GM23338 (cell line): Measurements from ENCODE around the gene SPHK1. TPM values are rescaled to one million over a fixed set of nuclear protein-coding genes. Genes with fewer than 3 reads are reported as not detected.

Experiments used
- ATAC-seq: fragments of 200-7000 bp; cut with Tn5 transposase; 3 replicates; pipeline ENCODE4 v1.9.1; 2020
- DNase-seq: peaks from one replicate; pipeline ENCODE4 v3.0.0-alpha.2; 2015; ENCODE audit warnings: low spot score
- H2AFZ ChIP-seq: fragments of 200-600 bp; sonication (generic); 2 replicates; pipeline ENCODE4 v1.8.0; 2016; ENCODE audit warnings: antibody characterized with exemption, mild to moderate bottlenecking, moderate library complexity
- H3F3A ChIP-seq: fragments of 200-600 bp; sonication (generic); replicated peaks from 2 replicates; pipeline ENCODE4 v1.8.0; 2017; ENCODE audit warnings: antibody characterized with exemption, mixed run types, low read depth
- H3K27ac ChIP-seq: fragments of 200-600 bp; sonication (generic); 2 replicates; pipeline ENCODE4 v1.6.1; 2016; ENCODE audit warnings: low read depth
- H3K27me3 ChIP-seq: fragments of 200-600 bp; sonication (generic); 2 replicates; pipeline ENCODE4 v1.8.0; 2016; ENCODE audit warnings: mild to moderate bottlenecking, mixed run types, moderate library complexity; ENCODE audit not compliant: insufficient read depth
- H3K36me3 ChIP-seq: fragments of 200-600 bp; sonication (generic); 2 replicates; pipeline ENCODE4 v1.8.0; 2016; ENCODE audit warnings: mild to moderate bottlenecking; ENCODE audit not compliant: insufficient read depth
- H3K4me1 ChIP-seq: fragments of 200-600 bp; sonication (generic); 2 replicates; pipeline ENCODE4 v1.8.0; 2016; ENCODE audit warnings: mild to moderate bottlenecking, moderate library complexity; ENCODE audit not compliant: insufficient read depth
- H3K4me2 ChIP-seq: fragments of 200-600 bp; sonication (generic); 2 replicates; pipeline ENCODE4 v1.7.1; 2017; ENCODE audit warnings: mixed run types
- H3K4me3 ChIP-seq: fragments of 200-600 bp; sonication (generic); 2 replicates; pipeline ENCODE4 v1.6.1; 2016; ENCODE audit warnings: mixed run types
- H3K79me2 ChIP-seq: fragments of 200-600 bp; sonication (generic); replicated peaks from 2 replicates; pipeline ENCODE4 v1.8.0; 2017; ENCODE audit warnings: mild to moderate bottlenecking; ENCODE audit not compliant: insufficient read depth
- H3K9me2 ChIP-seq: fragments of 200-600 bp; sonication (generic); 2 replicates; pipeline ENCODE4 v1.8.0; 2017; ENCODE audit not compliant: insufficient read depth
- H4K20me1 ChIP-seq: fragments of 200-600 bp; sonication (generic); replicated peaks from 2 replicates; pipeline ENCODE4 v1.8.0; 2017; ENCODE audit warnings: mild to moderate bottlenecking; ENCODE audit not compliant: insufficient read depth
- H3K27ac Mint-ChIP-seq: 2 replicates; pipeline ENCODE4 v1.8.0; 2020; ENCODE audit warnings: inconsistent platforms, mild to moderate bottlenecking, moderate library complexity, mixed read lengths
- H3K27me3 Mint-ChIP-seq: 3 replicates; pipeline ENCODE4 v1.8.0; 2022; ENCODE audit warnings: low read depth, mild to moderate bottlenecking, moderate library complexity, mixed read lengths, inconsistent platforms; ENCODE audit not compliant: insufficient read depth, poor library complexity
- H3K36me3 Mint-ChIP-seq: 3 replicates; pipeline ENCODE4 v1.8.0; 2021; ENCODE audit warnings: low read depth, mild to moderate bottlenecking, inconsistent platforms, moderate library complexity, mixed read lengths
- H3K4me1 Mint-ChIP-seq: 3 replicates; pipeline ENCODE4 v1.8.0; 2020; ENCODE audit warnings: mild to moderate bottlenecking, inconsistent platforms, mixed read lengths
- H3K4me3 Mint-ChIP-seq: 3 replicates; pipeline ENCODE4 v1.8.0; 2021; ENCODE audit warnings: moderate library complexity, mild to moderate bottlenecking, inconsistent platforms, mixed read lengths
- H3K9me3 Mint-ChIP-seq: 3 replicates; pipeline ENCODE4 v1.8.0; 2020; ENCODE audit warnings: moderate library complexity, mild to moderate bottlenecking, inconsistent platforms, mixed read lengths
- CTCF ChIP-seq, 2 experiments: fragments of 200-600 bp in 1 of 2; sonication (generic) in 1 of 2; conservative IDR thresholded peaks; 2 replicates each; pipeline versions ENCODE4 v1.5.1 to v1.6.1; 2016 to 2017; ENCODE audit warnings: antibody characterized with exemption in 2 of 2, low read depth in 2 of 2, mild to moderate bottlenecking in 2 of 2, moderate library complexity in 1 of 2
- EZH2 ChIP-seq: fragments of 200-600 bp; sonication (generic); IDR thresholded peaks from one replicate; pipeline ENCODE4 v1.8.0; 2017; ENCODE audit warnings: antibody characterized with exemption, mild to moderate bottlenecking, low read depth; ENCODE audit not compliant: unreplicated experiment
- EZH2phosphoT487 ChIP-seq: fragments of 200-600 bp; sonication (generic); IDR thresholded peaks from one replicate; pipeline ENCODE4 v1.8.1; 2018; ENCODE audit warnings: antibody characterized with exemption; ENCODE audit not compliant: unreplicated experiment
- POLR2AphosphoS5 ChIP-seq: IDR thresholded peaks from 2 replicates; pipeline ENCODE4 v1.6.1; 2016; ENCODE audit warnings: antibody characterized with exemption, low read depth
- STAT1 ChIP-seq: IDR thresholded peaks from one replicate; pipeline ENCODE4 v1.6.1; 2016; ENCODE audit warnings: antibody characterized with exemption; ENCODE audit not compliant: unreplicated experiment
- polyA plus RNA-seq: library from polyadenylated mRNA; unstranded; fragments of >200 nt; fragmentation: Nextera tagmentation; extraction: Ambion mirVana; gene quantifications from 2 replicates; pipeline ENCODE4 v1.2.1, GENCODE V29; 2016
- total RNA-seq: library from RNA; depleted of rRNA; stranded (reverse); fragments of >200 nt; shearing (Covaris generic); gene quantifications from 2 replicates; pipeline ENCODE4 v1.2.3, GENCODE V29; 2014

SPHK1 gene
- total and polyA plus RNA-seq, 2 experiments from 2014 or later: 1.3 to 3.2 TPM

GRCh38 chr17:76386966-76387765 is 2.8 kb downstream of the SPHK1 start:
- Histone ChIP-seq H3K4me3 (no peak overlapping the region), H3K79me2 (no peaks in the 10 kb centered on the region), H2AFZ (no peak overlapping the region), H3K27ac (no peak overlapping the region), H3K36me3 (no peaks in the 10 kb centered on the region), H3K27me3 (peaks cover 44% of the 10 kb centered on the region), H4K20me1 (no peaks in the 10 kb centered on the region), H3K4me2 (no peak overlapping the region), H3K4me1 (peaks cover 22% of the 10 kb centered on the region), H3K9me2 (no peaks in the 10 kb centered on the region), H3F3A (peaks cover 20% of the 10 kb centered on the region)
- Mint-ChIP-seq H3K9me3 (no peaks in the 10 kb centered on the region; the same call in 1 of the 3 replicates), H3K4me3 (no peak overlapping the region), H3K36me3 (peaks cover 26% of the 10 kb centered on the region), H3K4me1 (peaks cover 27% of the 10 kb centered on the region), H3K27me3 (peaks cover 45% of the 10 kb centered on the region), H3K27ac (no peak overlapping the region)
- TF ChIP-seq POLR2AphosphoS5 (peak; percentile 33; the same call in 1 of the 2 replicates), STAT1 (no peak), EZH2phosphoT487 (no peak)
- ATAC-seq (no peak), DNase-seq (no peak)

GRCh38 chr17:76388966-76389888 is 4.8 kb downstream of the SPHK1 start:
- Histone ChIP-seq H3F3A (peaks cover 23% of the 10 kb centered on the region), H3K4me1 (peaks cover 20% of the 10 kb centered on the region), H3K79me2 (no peaks in the 10 kb centered on the region), H2AFZ (no peak overlapping the region), H3K4me3 (no peak overlapping the region; the same call in 1 of the 2 replicates), H3K36me3 (peaks cover 9% of the 10 kb centered on the region; the same call in 1 of the 2 replicates), H3K27me3 (peaks cover 23% of the 10 kb centered on the region), H3K4me2 (peak overlapping the region; percentile 62), H3K9me2 (no peaks in the 10 kb centered on the region), H3K27ac (peak overlapping the region; percentile 85), H4K20me1 (no peaks in the 10 kb centered on the region)
- peak; percentile 68 for DNase-seq
- peak; percentile 16 for ATAC-seq
- peak in 1 of 2 experiments; percentile 38; a peak in 3 of 4 replicates for TF ChIP-seq CTCF (conservative IDR thresholded peaks at IDR 0.05; ENCODE audit: low read depth in 2 of 2)
- TF ChIP-seq EZH2: no peak
- Mint-ChIP-seq H3K4me3 (peak overlapping the region; percentile 23; the same call in 1 of the 3 replicates), H3K4me1 (peaks cover 22% of the 10 kb centered on the region), H3K27ac (peak overlapping the region; percentile 52), H3K36me3 (peaks cover 36% of the 10 kb centered on the region), H3K9me3 (no peaks in the 10 kb centered on the region; the same call in 1 of the 3 replicates), H3K27me3 (peaks cover 33% of the 10 kb centered on the region)
